UCSD-AML1 (cell line): ENCODE results near the gene CHST8.
"Not testable (repeated sequence)": the region's sequence is repeated elsewhere in the genome, so short reads cannot be mapped to it uniquely, and the experiment has no call there.

Source experiments
- DNase-seq: peaks from one replicate; lab custom pipeline; 2025; ENCODE audit not compliant: unreplicated experiment; lab: John Stamatoyannopoulos, UW

CHST8 gene

GRCh38 chr19:33805313-33805712 is 183.6 kb downstream of the CHST8 start:
- DNase-seq: no peak

- DNase-seq: no peak
Measured at GRCh38 chr19:33805840-33806433, 184.2 kb downstream of the CHST8 start.

- DNase-seq: no peak
Measured at GRCh38 chr19:33806434-33806881, 184.7 kb downstream of the CHST8 start.

DNA sequence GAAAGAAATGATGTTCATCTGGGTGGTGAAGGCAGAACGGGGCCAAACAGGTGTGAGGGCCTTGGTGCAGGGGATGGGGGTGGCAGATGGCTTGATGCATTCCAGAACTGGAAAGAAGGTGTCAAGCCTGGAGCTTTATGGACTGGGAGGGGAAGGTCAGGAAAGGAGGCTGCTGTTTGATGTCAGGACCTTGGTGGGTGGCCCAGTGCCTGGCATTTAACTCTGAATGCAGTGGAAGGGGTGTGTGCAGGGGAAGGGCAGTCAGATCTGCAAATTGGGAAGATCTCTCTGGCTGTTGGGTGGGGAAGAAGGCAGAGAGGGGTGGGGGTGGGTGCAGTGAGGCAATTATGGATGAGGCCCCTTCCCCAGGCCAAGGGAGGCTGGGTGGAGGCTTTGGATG is 186.6 kb downstream of the CHST8 start:
- no peak for DNase-seq

- no peak for DNase-seq
Measured at GRCh38 chr19:33809960-33810359, 188.2 kb downstream of the CHST8 start.

GRCh38 chr19:33810821-33811220 is 189.1 kb downstream of the CHST8 start:
- no peak for DNase-seq

- no peak for DNase-seq
Measured at GRCh38 chr19:33811246-33811645, 189.5 kb downstream of the CHST8 start.

DNA sequence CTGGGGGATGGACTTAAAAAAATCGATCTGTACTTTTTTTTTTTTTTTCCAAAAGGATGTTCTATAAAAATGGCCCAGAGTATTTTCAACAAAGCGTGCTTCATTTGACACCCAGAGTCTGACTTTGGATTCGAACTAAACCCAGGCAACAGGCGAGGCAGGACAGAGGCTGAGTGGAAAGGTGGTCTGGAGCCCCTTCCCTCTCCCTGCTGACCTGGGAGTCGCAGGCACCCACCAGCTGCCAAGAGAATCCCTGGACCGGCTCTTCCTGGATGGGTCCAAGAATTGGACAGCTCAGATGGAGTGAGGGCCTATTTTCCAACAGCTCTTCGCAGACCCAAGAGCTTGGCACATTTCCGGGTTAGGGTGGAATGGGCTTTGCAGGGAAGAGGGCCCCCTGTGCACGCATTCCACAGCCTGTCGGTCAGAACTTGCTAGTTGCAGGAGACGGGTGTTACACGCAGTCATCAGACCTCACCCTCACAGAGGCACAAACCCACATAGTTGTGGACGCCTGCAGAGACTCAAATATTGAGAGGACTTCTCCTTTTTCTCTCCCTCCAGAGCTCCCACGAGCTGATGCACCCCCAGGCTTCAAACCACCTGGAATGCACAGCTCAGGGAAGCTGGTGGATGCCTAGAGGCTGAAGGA is 190.1 kb downstream of the CHST8 start:
- no peak for DNase-seq

- DNase-seq: no peak
Measured at GRCh38 chr19:33812388-33813330, 190.9 kb downstream of the CHST8 start.

DNA sequence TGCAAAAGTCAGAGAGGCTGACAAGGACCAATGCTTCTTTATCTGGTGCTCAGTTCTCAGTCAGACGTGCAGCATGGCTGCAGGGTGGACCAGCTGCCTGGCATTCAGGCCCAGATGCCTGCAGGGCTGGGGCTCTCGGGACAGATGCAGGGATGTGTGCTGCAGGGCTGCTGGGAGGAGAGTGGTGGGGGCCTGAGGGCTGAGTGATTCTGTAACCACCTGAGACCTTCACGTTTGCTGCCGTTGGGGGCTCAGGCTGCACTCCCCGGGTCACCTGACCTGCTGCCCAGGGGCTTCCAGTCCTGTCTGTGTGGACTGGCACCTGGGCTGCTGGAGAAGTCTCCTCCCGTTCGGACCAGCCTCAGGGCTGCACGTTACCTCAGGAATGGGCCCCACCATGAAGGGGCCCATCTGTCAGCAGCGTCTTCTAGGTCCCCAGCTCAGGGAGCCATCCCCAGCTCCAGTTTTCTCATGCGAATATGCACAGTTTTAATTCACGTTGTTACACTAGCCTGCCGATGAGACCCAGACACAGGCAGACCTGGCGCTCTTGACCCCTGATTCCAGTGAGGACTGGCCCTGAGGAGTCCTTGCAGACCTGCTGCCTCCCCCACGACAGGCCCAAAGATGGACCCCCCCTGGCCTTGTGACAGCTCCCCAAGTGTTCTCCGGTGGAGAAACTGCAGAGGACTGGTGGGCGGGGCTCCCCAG is 191.8 kb downstream of the CHST8 start:
- no peak for DNase-seq

GRCh38 chr19:33814181-33815165 is 192.7 kb downstream of the CHST8 start:
- DNase-seq: no peak

- DNase-seq: no peak
Measured at GRCh38 chr19:33815380-33816340, 193.9 kb downstream of the CHST8 start.

GRCh38 chr19:33818411-33818810 is 196.7 kb downstream of the CHST8 start:
- DNase-seq: no peak

DNA sequence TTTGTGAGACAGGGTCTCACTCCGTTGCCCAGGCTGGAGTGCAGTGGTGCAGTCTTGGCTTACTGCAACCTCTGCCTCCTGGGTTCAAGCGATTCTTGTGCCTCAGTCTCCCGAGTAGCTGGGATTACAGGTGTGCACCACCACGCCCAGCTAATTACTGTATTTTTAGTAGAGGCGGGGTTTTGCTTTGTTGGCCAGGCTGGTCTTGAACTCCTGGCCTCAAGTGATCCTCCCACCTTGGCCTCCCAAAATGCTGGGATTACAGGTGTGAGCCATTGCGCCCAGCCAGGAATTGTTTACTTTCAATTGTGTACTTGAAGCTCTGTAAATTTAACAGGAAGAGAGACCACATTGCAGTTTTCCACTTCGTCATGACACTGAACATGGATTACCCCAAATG is 197.3 kb downstream of the CHST8 start:
- not testable (repeated sequence) for DNase-seq

DNA sequence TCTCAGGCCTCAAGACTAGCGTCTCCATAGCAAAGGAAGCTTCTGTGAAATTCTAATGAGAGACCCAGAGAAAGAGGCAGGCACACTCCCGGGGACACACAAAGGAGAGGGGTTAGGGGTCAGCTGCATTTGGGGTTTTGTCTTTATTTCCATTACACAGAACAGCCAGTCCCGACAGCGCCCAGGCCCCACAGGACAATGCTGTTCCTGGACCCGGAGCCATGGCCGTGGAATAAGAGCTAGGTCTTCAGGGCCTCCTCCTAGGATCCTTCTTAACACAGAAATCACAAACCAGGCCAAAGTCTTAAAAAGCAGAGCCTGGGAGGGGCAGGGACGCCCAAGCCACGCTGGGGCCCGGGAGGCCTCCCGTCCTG is 197.7 kb downstream of the CHST8 start:
- no peak for DNase-seq

DNA sequence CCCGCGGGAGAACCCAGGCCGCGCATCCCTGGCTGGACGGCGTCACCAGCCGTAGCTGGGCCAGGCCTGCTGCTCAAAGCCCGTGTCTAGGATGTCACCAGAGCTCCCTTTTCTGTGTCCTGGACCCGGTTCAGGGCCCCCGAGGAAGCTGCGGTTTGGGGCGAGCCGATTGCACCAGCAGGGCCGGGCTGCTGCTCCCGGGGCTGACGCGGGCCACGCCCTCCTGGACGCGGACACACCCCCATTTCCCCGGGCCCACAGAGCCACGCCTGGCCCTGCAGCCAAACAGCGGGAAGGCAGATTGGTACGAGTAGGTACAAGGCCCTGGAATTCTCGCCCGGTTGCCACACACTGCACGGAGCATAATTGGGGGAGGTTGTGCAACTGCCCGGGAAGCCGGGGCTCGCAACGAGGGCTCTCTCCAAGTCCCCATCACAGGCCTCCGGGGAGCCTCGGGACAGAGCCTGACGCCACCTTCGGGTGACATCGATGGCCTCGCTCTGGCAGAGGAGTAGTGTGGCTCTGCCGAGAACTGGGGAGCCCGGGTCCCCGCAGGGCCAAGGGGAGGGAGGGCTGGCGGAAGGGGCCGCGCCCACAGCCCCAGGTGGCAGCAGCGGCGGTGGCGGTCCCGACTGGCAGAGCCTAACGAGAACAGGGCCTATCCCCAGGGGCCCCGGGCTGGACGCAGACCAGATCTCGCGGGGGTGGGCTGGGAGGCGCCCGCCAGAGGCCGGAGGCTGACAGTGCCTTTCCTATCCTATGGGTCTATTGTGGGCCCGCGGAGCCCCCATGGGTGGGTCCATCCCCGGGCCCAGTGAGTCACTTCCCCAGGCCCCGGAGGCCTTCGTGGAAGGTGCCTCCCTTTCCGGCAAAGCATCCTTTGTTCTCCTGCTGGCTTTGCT is 198.4 kb downstream of the CHST8 start:
- peak; percentile 92 for DNase-seq

DNA sequence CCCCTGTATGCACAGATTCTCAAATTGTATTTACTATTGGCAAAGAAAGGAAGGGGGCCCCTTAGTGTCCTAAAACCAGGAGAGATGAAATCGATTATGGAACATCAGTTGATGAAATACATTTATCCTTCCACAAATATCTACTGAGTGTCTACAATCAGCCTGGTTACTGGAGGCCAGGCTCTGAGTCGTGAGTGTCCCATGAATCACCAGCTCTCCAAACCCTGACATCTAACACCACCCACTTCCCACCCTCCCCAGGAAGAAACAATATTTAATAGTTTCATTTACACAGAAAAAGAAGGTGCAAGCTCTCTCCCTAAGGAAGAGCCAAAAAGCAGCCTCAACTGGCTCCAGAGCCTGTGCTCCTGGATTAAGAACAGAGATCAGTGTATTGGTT is 200.1 kb downstream of the CHST8 start:
- no peak for DNase-seq
